Panc1 (cell line): Measurements from ENCODE around the gene ZYG11B. TPM values are rescaled to one million over a fixed set of nuclear protein-coding genes. Genes with fewer than 3 reads are reported as not detected.

Experiments used
- ATAC-seq: fragments of 200-7000 bp; cut with Tn5 transposase; 2 replicates; pipeline ENCODE4 v1.9.1; 2020; ENCODE audit warnings: mild to moderate bottlenecking, moderate library complexity
- BruUV-seq: library from RNA; stranded (reverse); fragments of 400-500 nt; replicated peaks from 2 replicates; lab custom pipeline; 2021; lab: Mats Ljungman, UMichigan
- CTCF ChIA-PET: fragments of 300-600 bp; sonication (Branson Sonifier 250); formaldehyde crosslinking; loops from one replicate; lab custom pipeline; 2022; ENCODE audit warnings: antibody characterized with exemption; lab: Charles Lee
- POLR2A ChIA-PET: fragments of 300-600 bp; sonication (Branson Sonifier 250); formaldehyde crosslinking; loops from one replicate; lab custom pipeline; 2022; ENCODE audit warnings: antibody characterized with exemption; lab: Charles Lee
- DNase-seq: peaks from one replicate; pipeline ENCODE4 v3.0.0-alpha.2; 2010; ENCODE audit warnings: low read depth, low spot score
- H3K27ac ChIP-seq: 2 replicates; pipeline ENCODE4 v1.5.1; 2011; ENCODE audit warnings: mild to moderate bottlenecking, low read length, inconsistent platforms
- H3K27me3 ChIP-seq: fragments of 200-500 bp; sonication (Bioruptor generic); 2 replicates; pipeline ENCODE4 v1.6.0; 2014; ENCODE audit warnings: low read length, inconsistent platforms; ENCODE audit not compliant: control insufficient read depth, insufficient read depth
- H3K36me3 ChIP-seq: fragments of 200-500 bp; sonication (Bioruptor generic); 2 replicates; pipeline ENCODE4 v1.5.1; 2014; ENCODE audit warnings: inconsistent platforms, mild to moderate bottlenecking, low read length, moderate library complexity; ENCODE audit not compliant: control insufficient read depth, insufficient read depth
- H3K4me1 ChIP-seq: 2 replicates; pipeline ENCODE4 v1.5.1; 2011; ENCODE audit warnings: inconsistent platforms, mild to moderate bottlenecking, low read length, moderate library complexity; ENCODE audit not compliant: control insufficient read depth, insufficient read depth
- H3K4me3 ChIP-seq, 2 experiments: 2 replicates each; pipeline ENCODE4 v1.5.1; 2011 to 2012; ENCODE audit warnings: low read depth in 2 of 2, low read length in 2 of 2, mild to moderate bottlenecking in 2 of 2, inconsistent platforms in 1 of 2, moderate library complexity in 1 of 2
- H3K9me3 ChIP-seq: fragments of 200-500 bp; sonication (Bioruptor generic); 2 replicates; pipeline ENCODE4 v1.5.1; 2014; ENCODE audit warnings: low read depth, mild to moderate bottlenecking, inconsistent platforms, low read length, moderate library complexity; ENCODE audit not compliant: control insufficient read depth, insufficient read depth
- POLR2AphosphoS5 ChIP-seq: IDR thresholded peaks from 2 replicates; pipeline ENCODE4 v1.6.1; 2012; ENCODE audit warnings: mild to moderate bottlenecking, low read depth, low read length, moderate library complexity
- REST ChIP-seq, 2 experiments: IDR thresholded peaks; 2 replicates each; pipeline ENCODE4 v1.6.1; 2011 to 2012; ENCODE audit warnings: low read depth in 2 of 2, control low read depth in 1 of 2, low read length in 1 of 2, mild to moderate bottlenecking in 1 of 2, moderate library complexity in 1 of 2; ENCODE audit not compliant: insufficient read depth in 1 of 2
- SIN3A ChIP-seq: IDR thresholded peaks from 2 replicates; pipeline ENCODE4 v1.6.1; 2012; ENCODE audit warnings: low read depth, mild to moderate bottlenecking, low read length, moderate library complexity, borderline replicate concordance; ENCODE audit not compliant: insufficient read depth
- TCF7L2 ChIP-seq: IDR thresholded peaks from 2 replicates; pipeline ENCODE4 v1.6.1; 2011; ENCODE audit warnings: mild to moderate bottlenecking, low read depth, low read length, inconsistent platforms
- in situ Hi-C: cut with HindIII; loops from 2 replicates; pipeline ENCODE4 v1.10.0; 2016; ENCODE audit warnings: low sequenced_read_pairs, low pct_unique_long_range_greater_than_20kb
- intact Hi-C: fragments of 100-400 bp; cut with micrococcal nuclease; formaldehyde crosslinking; loops from one replicate; pipeline ENCODE4 v1.10.0; 2022; ENCODE audit not compliant: unreplicated experiment
- total RNA-seq: library from RNA; stranded (reverse); gene quantifications from one replicate; pipeline ENCODE4 v1.2.1, GENCODE V29; 2021; ENCODE audit not compliant: unreplicated experiment
- TF ChIP-seq, protein P1 (sequence below): fragments of 450-650 bp; IDR thresholded peaks from 2 replicates; pipeline ENCODE4 v1.5.1; 2017; ENCODE audit warnings: mild to moderate bottlenecking

The ZYG11B gene
- total RNA-seq, 1 experiment from 2014 or later = 30.7 TPM

GRCh38 chr1:52769346-52770033 is 43.2 kb downstream of the ZYG11B start:
- Histone ChIP-seq H3K9me3 (no peaks in the 10 kb centered on the region), H3K36me3 (no peaks in the 10 kb centered on the region), H3K27ac (no peak overlapping the region), H3K4me1 (no peaks in the 10 kb centered on the region), H3K27me3 (no peaks in the 10 kb centered on the region), H3K4me3 (no peak overlapping the region)
- intact Hi-C loops = no loop called here
- in situ Hi-C loops = no loop called here
- ChIA-PET POLR2A (interaction anchor here (0.6 kb wide), 2 partner anchors 15 to 68 kb away, joined by 5 to 11 read pairs; no protein-coding TSS in a partner anchor), CTCF (no interaction called here)
- no TSS peak for BruUV-seq
- DNase-seq = no peak
- TF ChIP-seq SIN3A (no peak), TCF7L2 (no peak), POLR2AphosphoS5 (no peak), REST (IDR thresholded peaks at IDR 0.05; ENCODE audit: insufficient read depth in 1 of 2, low read depth in 2 of 2, low read length in 1 of 2) (no peak)
- TF ChIP-seq, protein P1, sequence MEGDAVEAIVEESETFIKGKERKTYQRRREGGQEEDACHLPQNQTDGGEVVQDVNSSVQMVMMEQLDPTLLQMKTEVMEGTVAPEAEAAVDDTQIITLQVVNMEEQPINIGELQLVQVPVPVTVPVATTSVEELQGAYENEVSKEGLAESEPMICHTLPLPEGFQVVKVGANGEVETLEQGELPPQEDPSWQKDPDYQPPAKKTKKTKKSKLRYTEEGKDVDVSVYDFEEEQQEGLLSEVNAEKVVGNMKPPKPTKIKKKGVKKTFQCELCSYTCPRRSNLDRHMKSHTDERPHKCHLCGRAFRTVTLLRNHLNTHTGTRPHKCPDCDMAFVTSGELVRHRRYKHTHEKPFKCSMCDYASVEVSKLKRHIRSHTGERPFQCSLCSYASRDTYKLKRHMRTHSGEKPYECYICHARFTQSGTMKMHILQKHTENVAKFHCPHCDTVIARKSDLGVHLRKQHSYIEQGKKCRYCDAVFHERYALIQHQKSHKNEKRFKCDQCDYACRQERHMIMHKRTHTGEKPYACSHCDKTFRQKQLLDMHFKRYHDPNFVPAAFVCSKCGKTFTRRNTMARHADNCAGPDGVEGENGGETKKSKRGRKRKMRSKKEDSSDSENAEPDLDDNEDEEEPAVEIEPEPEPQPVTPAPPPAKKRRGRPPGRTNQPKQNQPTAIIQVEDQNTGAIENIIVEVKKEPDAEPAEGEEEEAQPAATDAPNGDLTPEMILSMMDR = no peak
- ATAC-seq = no peak

DNA sequence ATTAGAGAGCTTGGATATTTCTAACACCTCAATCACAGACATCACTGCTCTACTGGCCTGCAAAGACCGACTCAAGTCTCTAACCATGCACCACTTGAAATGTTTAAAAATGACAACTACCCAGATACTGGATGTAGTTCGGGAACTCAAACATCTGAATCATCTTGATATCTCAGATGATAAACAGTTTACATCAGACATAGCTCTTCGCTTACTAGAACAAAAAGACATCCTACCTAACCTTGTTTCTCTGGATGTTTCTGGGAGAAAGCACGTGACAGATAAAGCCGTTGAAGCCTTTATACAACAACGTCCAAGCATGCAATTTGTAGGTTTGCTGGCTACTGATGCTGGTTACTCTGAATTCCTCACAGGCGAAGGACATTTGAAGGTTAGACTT is 45.1 kb downstream of the ZYG11B start:
- Histone ChIP-seq H3K27ac (no peak overlapping the region), H3K27me3 (no peaks in the 10 kb centered on the region), H3K4me3 (no peak overlapping the region), H3K4me1 (no peaks in the 10 kb centered on the region), H3K36me3 (no peaks in the 10 kb centered on the region), H3K9me3 (no peaks in the 10 kb centered on the region)
- no peak for DNase-seq
- intact Hi-C loops (no loop called here), in situ Hi-C loops (no loop called here)
- TF ChIP-seq SIN3A = no peak
- TF ChIP-seq, protein P1 = no peak
- TF ChIP-seq POLR2AphosphoS5 = no peak
- no peak for TF ChIP-seq TCF7L2
- TF ChIP-seq REST (IDR thresholded peaks at IDR 0.05; ENCODE audit: insufficient read depth in 1 of 2, low read depth in 2 of 2, low read length in 1 of 2) = no peak
- TSS peak; percentile 48 for BruUV-seq
- ATAC-seq = no peak
- CTCF ChIA-PET = no interaction called here
- POLR2A ChIA-PET = interaction anchor here (0.5 to 0.7 kb wide), 3 partner anchors 9 to 336 kb away, joined by 3 to 4 read pairs (median 3); no protein-coding TSS in a partner anchor
